ENCODE data around the gene HRH3.

Gene HRH3

GRCh38 chr20:62174870-62175624 lies 45.0 kb downstream of the HRH3 start:
- no peak for DNase-seq

GRCh38 chr20:62174021-62174804 lies 45.9 kb downstream of the HRH3 start:
- no peak for DNase-seq

DNA sequence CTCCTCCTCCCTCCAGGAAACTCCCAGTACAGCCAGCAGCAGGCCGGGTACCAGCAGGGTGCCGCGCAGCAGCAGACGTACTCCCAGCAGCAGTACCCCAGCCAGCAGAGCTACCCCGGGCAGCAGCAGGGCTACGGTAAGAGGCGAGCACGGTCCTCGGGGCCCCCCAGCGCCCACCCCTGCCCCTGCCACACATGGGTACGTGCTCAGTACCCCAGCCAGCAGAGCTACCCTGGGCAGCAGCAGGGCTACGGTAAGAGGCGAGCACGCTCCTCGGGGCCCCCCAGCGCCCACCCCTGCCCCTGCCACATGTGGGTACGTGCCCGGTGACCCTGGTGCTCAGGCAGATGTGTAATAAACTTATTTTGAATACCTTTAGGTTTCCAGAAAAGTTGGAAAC lies 47.4 kb downstream of the HRH3 start:
- no peak for DNase-seq

DNA sequence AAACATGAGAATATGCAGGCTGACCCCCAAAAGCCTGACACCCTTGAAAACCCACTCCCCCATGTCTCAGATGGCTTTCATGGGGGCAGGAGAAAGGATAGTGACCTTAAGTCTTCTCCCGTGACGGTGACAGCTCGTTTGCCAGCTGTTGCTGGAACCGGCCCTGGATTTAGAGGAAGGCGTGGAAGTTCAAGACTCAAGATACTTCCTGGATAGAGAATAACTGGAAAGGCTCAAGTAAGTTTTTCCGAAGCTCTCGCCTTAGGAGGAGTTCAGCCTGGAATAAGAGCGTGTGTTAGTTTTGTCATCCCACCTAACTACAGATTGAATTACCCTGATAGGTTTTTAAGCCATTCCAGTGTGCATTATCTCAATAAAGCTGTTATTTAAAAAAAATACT lies 48.8 kb downstream of the HRH3 start:
- no peak for DNase-seq

- no peak for DNase-seq
Measured at GRCh38 chr20:62170536-62170935, 49.5 kb downstream of the HRH3 start.

- DNase-seq = no peak
Measured at GRCh38 chr20:62168890-62169435, 51.1 kb downstream of the HRH3 start.

GRCh38 chr20:62168061-62168460 lies 52.0 kb downstream of the HRH3 start:
- DNase-seq = no peak

- DNase-seq = no peak
Measured at GRCh38 chr20:62167474-62167873, 52.6 kb downstream of the HRH3 start.

DNA sequence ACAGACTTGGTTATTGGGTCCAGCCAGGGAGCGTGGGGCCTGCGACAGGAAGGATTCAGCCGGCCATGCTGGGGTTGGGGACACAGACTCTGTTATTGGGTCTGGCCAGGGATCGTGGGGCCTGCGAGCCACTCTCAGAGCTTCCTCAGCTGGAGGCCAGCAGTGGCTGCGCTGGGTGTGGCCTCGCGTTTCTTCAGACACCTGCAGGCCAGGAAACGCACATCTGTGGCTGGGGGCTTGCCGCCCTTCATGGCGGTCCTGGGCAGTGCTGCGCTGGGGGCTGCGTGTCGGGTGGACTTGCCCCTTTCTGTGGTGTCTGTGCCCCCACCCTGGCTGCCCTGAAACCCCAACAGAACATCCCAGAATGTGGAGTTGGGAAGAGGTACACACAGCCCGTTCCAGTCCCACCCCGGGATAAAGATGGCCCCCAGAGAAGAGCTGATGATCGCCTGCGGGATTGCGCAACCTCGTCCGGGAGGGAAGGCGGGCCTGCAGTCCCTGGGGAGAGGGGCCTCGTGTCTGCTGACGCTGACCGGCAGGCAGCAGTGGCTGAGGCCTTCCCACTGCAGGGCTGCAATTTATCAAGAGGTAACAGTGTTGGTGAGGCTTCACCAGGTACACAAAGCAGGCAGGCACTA lies 54.2 kb downstream of the HRH3 start:
- no peak for DNase-seq

Data from fibroblast of upper back skin (primary cell).